NCI-H82 (cell line): ENCODE results near the gene TXNL1.
"Not testable (repeated sequence)": the region's sequence is repeated elsewhere in the genome, so short reads cannot be mapped to it uniquely, and the experiment has no call there.

Experiments used
- DNase-seq: peaks from one replicate; lab custom pipeline; 2025; lab: John Stamatoyannopoulos, UW

TXNL1 gene

GRCh38 chr18:56645415-56646016 is 7.1 kb upstream of the TXNL1 start:
- peak; percentile 18 for DNase-seq

- no peak for DNase-seq
Measured at GRCh38 chr18:56643381-56643780, 5.0 kb upstream of the TXNL1 start.

- DNase-seq: no peak
Measured at GRCh38 chr18:56641714-56642337, 3.4 kb upstream of the TXNL1 start.

GRCh38 chr18:56639571-56639970 is 1.2 kb upstream of the TXNL1 start:
- DNase-seq: no peak

GRCh38 chr18:56639104-56639381 is 651 bp upstream of the TXNL1 start:
- DNase-seq: peak; percentile 32

- DNase-seq: peak; percentile 38
Measured at GRCh38 chr18:56637711-56638231, 621 bp downstream of the TXNL1 start.

GRCh38 chr18:56637176-56637575 is 1.2 kb downstream of the TXNL1 start:
- peak; percentile 28 for DNase-seq

GRCh38 chr18:56635007-56635406 is 3.4 kb downstream of the TXNL1 start:
- DNase-seq: no peak

GRCh38 chr18:56632070-56633022 is 6.0 kb downstream of the TXNL1 start:
- DNase-seq: no peak

GRCh38 chr18:56627991-56628390 is 10.4 kb downstream of the TXNL1 start:
- no peak for DNase-seq

GRCh38 chr18:56615738-56616520 is 22.5 kb downstream of the TXNL1 start:
- DNase-seq: peak; percentile 57

- DNase-seq: no peak
Measured at GRCh38 chr18:56606618-56607017, 31.8 kb downstream of the TXNL1 start.

- no peak for DNase-seq
Measured at GRCh38 chr18:56598422-56598821, 40.0 kb downstream of the TXNL1 start.

- no peak for DNase-seq
Measured at GRCh38 chr18:56593906-56594305, 44.5 kb downstream of the TXNL1 start.

- no peak for DNase-seq
Measured at GRCh38 chr18:56580026-56580425, 58.4 kb downstream of the TXNL1 start.

- DNase-seq: no peak
Measured at GRCh38 chr18:56579451-56579850, 58.9 kb downstream of the TXNL1 start.

- peak; percentile 84 for DNase-seq
Measured at GRCh38 chr18:56576826-56577573, 61.4 kb downstream of the TXNL1 start.

- DNase-seq: peak; percentile 79
Measured at GRCh38 chr18:56575819-56576663, 62.4 kb downstream of the TXNL1 start.

- DNase-seq: no peak
Measured at GRCh38 chr18:56574861-56575260, 63.5 kb downstream of the TXNL1 start.

GRCh38 chr18:56572267-56572666 is 66.1 kb downstream of the TXNL1 start:
- not testable (repeated sequence) for DNase-seq
